Activated T-cell treated with anti-CD3 and anti-CD28 coated beads for 4 hours (primary cell): ENCODE data around the gene WDFY1.
A peak's percentile ranks its signal among the peaks of the same experiment; 100 is the strongest.

Experiments
- DNase-seq: peaks from one replicate; pipeline ENCODE4 v3.0.0-alpha.2; 2020

WDFY1 gene

GRCh38 chr2:223852281-223852795, 92.8 kb downstream of the WDFY1 start:
- DNase-seq, result no peak

GRCh38 chr2:223847410-223847809, 97.7 kb downstream of the WDFY1 start:
- no peak for DNase-seq

- DNase-seq, result no peak
Observed at GRCh38 chr2:223846515-223846914, 98.6 kb downstream of the WDFY1 start.

- DNase-seq, result no peak
Observed at GRCh38 chr2:223841436-223842190, 103.5 kb downstream of the WDFY1 start.

- DNase-seq, result peak; percentile 65
Observed at GRCh38 chr2:223837287-223838061, 107.7 kb downstream of the WDFY1 start, which contains the start of gene AP1S3. Gene AP1S3, minus strand, starts transcription at chr2:223837582. Its CDS starts 132 bp downstream, at chr2:223837450.

- DNase-seq, result no peak
Observed at GRCh38 chr2:223835701-223836532, 109.2 kb downstream of the WDFY1 start.

- no peak for DNase-seq
Observed at GRCh38 chr2:223834431-223834830, 110.7 kb downstream of the WDFY1 start.

- no peak for DNase-seq
Observed at GRCh38 chr2:223832241-223832903, 112.8 kb downstream of the WDFY1 start.

GRCh38 chr2:223829128-223829527, 116.0 kb downstream of the WDFY1 start:
- DNase-seq, result no peak

GRCh38 chr2:223828314-223828713, 116.8 kb downstream of the WDFY1 start:
- no peak for DNase-seq

- no peak for DNase-seq
Observed at GRCh38 chr2:223826995-223827394, 118.1 kb downstream of the WDFY1 start.
